CD4-positive, alpha-beta T cell treated with Interleukin-6 at 100 ng/mL for 8 hours (primary cell): ENCODE data around the gene MAGT1.
"Not testable (repeated sequence)": the region's sequence is repeated elsewhere in the genome, so short reads cannot be mapped to it uniquely, and the experiment has no call there.

Source experiments
- DNase-seq: peaks from one replicate; pipeline ENCODE4 v3.0.0-alpha.2; 2020; ENCODE audit warnings: mixed read lengths, low spot score

Gene MAGT1

DNA sequence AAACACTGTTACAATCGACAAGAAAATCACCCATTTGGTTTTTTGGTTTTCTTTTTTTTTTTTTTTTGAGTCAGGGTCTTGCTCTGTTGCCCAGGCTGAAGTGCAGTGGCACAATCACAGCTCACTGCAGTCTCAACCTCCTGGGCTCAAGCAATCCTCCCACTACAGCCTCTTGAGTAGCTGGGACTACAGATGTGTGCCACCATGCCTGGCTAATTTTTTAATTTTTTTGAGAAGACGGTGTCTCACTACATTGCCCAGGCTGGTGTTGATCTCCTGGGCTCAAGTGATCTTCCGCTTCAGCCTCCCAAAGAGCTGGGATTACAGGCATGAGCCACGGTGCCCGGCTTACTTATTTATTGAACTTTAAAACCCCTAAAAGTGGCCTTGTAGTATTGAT lies 63.7 kb downstream of the MAGT1 start:
- not testable (repeated sequence) for DNase-seq

DNA sequence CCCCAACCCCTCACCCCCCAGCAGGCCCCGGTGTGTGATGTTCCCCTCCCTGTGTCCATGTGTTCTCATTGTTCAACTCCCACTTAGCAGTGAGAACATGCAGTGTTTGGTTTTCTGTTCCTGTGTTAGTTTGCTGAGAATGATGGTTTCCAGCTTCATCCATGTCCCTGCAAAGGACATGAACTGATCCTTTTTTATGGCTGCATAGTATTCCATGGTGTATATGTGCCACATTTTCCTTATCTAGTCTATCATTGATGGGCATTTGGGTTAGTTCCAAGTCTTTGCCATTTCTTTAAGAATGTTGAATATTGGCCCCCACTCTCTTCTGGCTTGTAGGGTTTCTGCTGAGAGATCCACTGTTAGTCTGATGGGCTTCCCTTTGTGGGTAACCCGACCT lies 73.2 kb downstream of the MAGT1 start:
- DNase-seq = not testable (repeated sequence)

DNA sequence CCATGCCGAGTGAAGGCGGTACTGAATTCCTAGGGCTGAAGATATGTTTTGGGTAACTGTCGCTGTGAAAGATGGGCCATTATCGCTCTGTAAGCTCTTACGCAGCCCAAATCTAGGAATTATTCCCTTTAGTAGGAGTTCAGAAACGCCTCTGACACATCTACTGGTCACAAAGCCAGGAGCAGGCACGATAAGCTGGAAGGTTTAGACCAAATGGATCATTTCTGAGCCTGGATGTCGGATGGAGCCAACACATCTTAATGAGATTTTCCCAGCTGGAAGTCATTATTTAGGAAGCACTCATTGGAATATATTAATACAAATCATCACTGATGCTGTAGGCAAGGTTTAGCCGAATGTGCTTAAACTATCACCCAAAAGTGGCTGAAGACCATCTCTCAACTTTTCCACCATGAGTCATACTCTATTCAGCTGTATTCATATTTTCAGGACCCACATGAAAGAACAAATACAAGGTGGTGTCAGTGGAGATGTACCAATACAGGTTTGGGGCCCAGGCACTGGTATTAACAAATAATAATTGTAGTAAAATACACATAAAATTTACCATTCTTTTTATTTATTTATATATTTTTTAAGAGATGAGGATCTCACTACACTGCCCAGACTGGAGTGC lies 75.0 kb downstream of the MAGT1 start:
- DNase-seq = no peak

DNA sequence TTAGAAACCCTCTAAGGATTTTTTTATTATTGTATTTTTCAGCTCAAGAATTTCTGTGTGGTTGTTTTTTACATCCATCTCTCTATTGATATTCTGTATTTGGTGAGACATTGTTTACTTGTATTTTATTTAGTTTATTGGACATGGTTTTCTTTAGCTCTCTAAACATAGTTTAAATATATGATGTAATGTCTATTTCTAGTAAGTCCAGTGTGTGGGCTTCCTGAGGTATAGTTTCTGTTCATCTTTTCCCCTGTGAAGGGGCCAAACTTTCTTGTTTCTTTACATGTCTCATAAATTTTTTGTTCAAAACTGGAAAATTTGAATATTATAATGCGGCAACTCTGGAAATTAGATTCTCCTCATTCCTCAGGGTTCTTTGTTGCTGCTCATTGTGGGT lies 81.0 kb downstream of the MAGT1 start:
- DNase-seq = no peak

DNA sequence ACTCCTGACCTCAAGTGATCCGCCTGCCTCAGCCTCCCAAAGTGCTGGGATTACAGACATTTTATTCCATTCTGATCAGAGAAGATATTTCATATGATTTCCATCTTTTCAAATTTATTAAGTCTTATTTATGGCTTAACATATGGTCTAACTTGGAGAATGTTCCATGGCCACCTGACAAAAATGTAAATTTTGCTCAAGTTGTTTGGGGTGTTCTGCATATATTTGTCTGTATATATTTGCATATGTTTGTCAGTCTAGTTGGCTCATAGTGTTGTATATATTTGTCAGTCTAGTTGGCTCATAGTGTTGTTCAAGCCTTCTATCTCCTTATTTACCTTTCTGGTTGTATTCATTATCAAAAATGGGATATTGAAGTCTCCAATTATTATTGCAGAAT lies 93.0 kb downstream of the MAGT1 start:
- no peak for DNase-seq

DNA sequence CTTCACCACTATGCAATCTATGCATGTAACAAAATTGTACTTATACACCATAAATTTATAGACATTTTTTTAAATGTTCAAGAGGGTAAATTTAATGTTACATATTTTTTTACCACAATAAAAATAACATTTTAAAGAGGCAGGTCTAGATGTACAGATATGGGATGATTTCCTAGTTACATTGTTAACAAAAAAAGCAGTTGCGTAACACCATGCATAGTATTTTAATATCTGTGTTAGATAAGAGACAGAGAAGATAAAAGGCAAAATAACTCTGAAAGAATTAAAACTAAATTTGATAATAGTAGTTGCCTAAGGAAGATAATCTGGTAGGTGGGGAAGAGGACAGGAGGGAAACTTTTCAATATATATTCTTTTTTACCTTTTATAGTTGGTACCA lies 100.1 kb downstream of the MAGT1 start:
- no peak for DNase-seq

DNA sequence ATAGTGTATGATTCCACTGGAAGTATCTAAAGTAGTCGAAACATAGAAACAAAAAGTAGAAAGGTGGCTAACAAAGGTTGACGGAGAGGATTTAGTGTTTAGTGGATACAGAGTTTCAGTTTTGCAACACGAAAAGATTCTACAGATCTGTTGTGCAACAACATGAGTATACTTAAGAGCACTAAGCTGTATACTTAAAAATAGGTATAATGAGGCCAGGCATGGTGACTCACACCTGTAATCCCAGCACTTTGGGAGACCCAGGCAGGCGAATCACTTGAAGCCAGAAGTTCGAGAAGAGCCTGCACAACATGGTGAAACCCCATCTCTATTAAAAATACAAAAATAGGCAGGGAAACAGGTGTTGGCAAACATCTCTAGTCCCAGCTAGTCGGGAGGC lies 101.3 kb downstream of the MAGT1 start:
- DNase-seq = no peak

DNA sequence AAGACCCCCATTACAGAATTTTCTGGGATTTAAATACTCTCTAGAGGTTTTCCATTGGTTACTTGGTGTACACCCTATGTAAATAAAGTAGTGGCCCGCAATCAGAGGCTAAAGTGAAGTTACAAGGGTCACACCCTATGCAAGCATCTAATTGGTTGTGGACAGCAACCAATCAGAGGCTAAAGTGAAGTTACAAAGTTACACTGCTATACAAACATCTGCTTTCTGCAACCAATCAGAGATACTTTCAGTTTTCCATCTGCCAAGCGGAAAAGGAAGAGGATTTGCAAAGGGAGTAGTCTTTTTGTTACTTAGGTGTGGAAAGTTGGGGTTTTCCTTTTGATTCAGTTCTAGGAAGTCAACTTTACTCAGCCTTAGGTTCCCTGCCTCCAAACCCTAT lies 107.2 kb downstream of the MAGT1 start:
- DNase-seq = peak; percentile 49

DNA sequence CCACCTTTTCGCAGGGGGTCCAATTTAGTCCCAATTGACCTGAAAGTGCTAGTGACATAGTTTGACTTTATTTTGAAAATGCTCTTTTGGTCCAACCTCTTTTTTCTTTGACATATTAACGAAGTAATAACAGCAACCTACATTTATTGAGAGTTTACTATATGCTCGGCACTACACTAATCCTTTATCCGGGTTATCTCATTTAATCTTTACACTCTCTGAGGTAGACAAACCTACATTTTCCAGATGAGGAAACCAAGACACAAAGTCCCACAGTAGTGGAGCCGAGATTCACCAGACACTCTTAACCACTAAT lies 108.9 kb downstream of the MAGT1 start:
- no peak for DNase-seq

DNA sequence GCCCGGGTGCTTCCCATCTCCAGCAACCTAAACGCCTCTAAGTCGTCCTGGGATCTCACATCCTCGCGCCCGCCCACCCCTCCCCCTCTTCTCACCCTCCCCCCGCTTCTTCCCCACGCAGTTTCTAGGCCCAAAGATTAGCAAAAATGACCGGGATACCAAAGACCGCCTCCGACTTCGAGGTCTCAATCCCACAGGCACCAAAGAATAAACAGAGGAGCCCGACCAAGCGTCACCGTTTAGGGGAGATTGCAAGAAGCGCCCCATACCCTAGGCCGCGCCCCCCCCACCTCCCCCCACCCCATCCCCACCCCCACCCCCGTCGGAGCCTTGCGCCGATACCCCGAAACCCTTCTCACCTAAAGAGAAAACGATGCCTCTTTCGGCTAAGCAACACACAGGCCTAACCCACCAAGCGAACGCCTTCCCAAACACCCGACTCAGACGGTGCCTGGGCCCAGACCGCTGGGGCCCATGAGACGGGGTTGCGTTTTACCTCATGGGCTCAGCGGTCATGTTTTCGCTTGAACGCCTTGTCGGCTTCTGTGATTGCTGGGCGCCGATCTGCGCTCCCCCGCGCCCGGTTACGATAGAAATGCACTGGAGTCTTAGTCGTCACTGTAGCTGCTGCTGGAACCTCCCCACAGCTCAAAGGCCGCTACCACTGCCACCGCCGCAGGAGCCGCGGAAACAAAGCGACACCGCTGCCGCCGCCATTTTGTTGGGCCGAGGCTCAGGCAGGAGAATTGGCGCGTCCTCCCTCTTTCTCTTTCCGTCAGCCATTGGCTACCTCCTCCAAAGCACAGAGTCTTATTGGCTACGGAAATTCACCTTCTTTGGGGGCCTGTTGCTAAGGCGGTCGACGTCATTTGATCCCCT lies 109.5 kb downstream of the MAGT1 start, which contains the start of gene ATRX:
ATRX (minus strand) TSS at position 731 of the 879 bp plus-strand sequence; CDS start at position 516, 215 bp downstream.
- DNase-seq = peak; percentile 73

DNA sequence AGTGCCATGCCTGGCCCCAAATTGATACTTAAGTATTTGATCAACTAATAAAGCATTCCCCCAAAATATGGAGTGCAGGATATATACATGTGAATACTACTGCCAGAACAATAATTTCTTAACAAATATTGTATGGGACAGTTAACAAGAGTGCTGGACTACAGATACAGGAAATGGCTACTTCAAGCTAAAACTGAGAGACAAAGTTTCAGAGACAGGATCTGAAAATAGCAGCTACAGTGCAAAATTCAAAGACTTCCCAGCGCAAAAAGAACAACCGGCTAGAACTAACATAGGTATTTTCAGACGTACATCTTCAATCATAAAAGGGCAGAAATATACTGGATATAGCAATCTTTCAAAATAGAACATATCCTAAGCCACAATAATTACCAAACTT lies 115.5 kb downstream of the MAGT1 start:
- no peak for DNase-seq

DNA sequence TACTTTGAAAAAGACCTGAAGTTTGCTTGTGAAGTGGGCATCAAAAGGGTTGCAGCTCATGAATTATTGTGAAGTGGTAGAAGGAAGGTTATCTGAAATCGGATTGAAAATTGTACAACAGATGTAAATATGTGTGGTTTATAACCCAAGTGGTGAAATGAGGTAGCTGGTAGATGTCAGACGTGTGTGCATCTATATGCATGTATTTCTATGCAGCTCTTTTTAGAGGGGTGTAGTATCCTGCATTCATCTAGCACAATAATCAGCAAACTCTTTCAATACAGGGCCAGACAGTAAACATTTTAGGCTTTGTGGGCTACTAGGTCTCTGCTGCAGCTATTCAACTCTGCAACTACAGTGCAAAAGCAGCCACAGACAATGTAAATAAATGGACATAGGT lies 118.6 kb downstream of the MAGT1 start:
- no peak for DNase-seq
